HUES64 (cell line): Measurements from ENCODE around the gene TRIML2.
A peak's percentile ranks its signal among the peaks of the same experiment; 100 is the strongest.

Source experiments
- H3K27ac ChIP-seq: 2 replicates; pipeline ENCODE4 v1.7.0; 2013; ENCODE audit warnings: low read depth, low read length, inconsistent platforms
- H3K27me3 ChIP-seq: 2 replicates; pipeline ENCODE4 v1.6.1; 2013; ENCODE audit warnings: mild to moderate bottlenecking, low read length; ENCODE audit not compliant: insufficient read depth
- H3K36me3 ChIP-seq: 2 replicates; pipeline ENCODE4 v1.6.1; 2013; ENCODE audit warnings: mild to moderate bottlenecking, low read length; ENCODE audit not compliant: insufficient read depth
- H3K4me1 ChIP-seq: 2 replicates; pipeline ENCODE4 v1.6.1; 2013; ENCODE audit warnings: mild to moderate bottlenecking, low read length, moderate library complexity; ENCODE audit not compliant: insufficient read depth
- H3K4me3 ChIP-seq: 2 replicates; pipeline ENCODE4 v1.5.1; 2013; ENCODE audit warnings: mild to moderate bottlenecking, low read length, moderate library complexity
- H3K9ac ChIP-seq: 2 replicates; pipeline ENCODE4 v1.6.1; 2013; ENCODE audit warnings: mild to moderate bottlenecking, low read depth, low read length
- H3K9me3 ChIP-seq: 2 replicates; pipeline ENCODE4 v1.6.1; 2013; ENCODE audit warnings: low read depth, low read length; ENCODE audit not compliant: insufficient read depth
- WGBS: fragments of 150-250, 120-280 bp; methylation state at CpG from one replicate; pipeline ENCODE4 v1.1.7; 2013; ENCODE audit warnings: missing lambda C conversion rate; 5-methylcytosine and 5-hydroxymethylcytosine counted together

The TRIML2 gene

GRCh38 chr4:188132232-188132631 is 22.8 kb upstream of the TRIML2 start:
- Histone ChIP-seq H3K36me3 (no peaks in the 10 kb centered on the region), H3K27ac (no peak overlapping the region), H3K27me3 (no peaks in the 10 kb centered on the region), H3K4me1 (peaks cover 5% of the 10 kb centered on the region; the same call in 1 of the 2 replicates), H3K4me3 (no peak overlapping the region), H3K9ac (no peak overlapping the region), H3K9me3 (no peaks in the 10 kb centered on the region)
- WGBS = 97% methylated on average over 3 of the region's 5 CpGs

- Histone ChIP-seq H3K4me3 (no peak overlapping the region), H3K27me3 (no peaks in the 10 kb centered on the region), H3K9ac (no peak overlapping the region), H3K4me1 (peaks cover 5% of the 10 kb centered on the region; the same call in 1 of the 2 replicates), H3K36me3 (no peaks in the 10 kb centered on the region), H3K9me3 (no peaks in the 10 kb centered on the region), H3K27ac (no peak overlapping the region)
- WGBS = 86% methylated on average over 4 of the region's 4 CpGs
Observed at GRCh38 chr4:188130355-188130754, 21.0 kb upstream of the TRIML2 start.

GRCh38 chr4:188127214-188127874 is 17.9 kb upstream of the TRIML2 start:
- 91% methylated on average over 5 of the region's 5 CpGs for WGBS
- no peaks in the 10 kb centered on the region for H3K4me1 ChIP-seq
- H3K9me3 ChIP-seq = no peaks in the 10 kb centered on the region
- H3K9ac ChIP-seq = no peak overlapping the region
- H3K4me3 ChIP-seq = no peak overlapping the region
- no peak overlapping the region for H3K27ac ChIP-seq
- H3K27me3 ChIP-seq = no peaks in the 10 kb centered on the region
- no peaks in the 10 kb centered on the region for H3K36me3 ChIP-seq

GRCh38 chr4:188121530-188121929 is 12.1 kb upstream of the TRIML2 start:
- Histone ChIP-seq H3K27ac (peak overlapping the region; percentile 75; the same call in 1 of the 2 replicates), H3K27me3 (no peaks in the 10 kb centered on the region), H3K9ac (no peak overlapping the region), H3K36me3 (no peaks in the 10 kb centered on the region), H3K4me1 (peaks cover 11% of the 10 kb centered on the region), H3K9me3 (no peaks in the 10 kb centered on the region), H3K4me3 (no peak overlapping the region)
- WGBS = 26% methylated on average over 13 of the region's 13 CpGs

GRCh38 chr4:188117631-188118324 is 8.4 kb upstream of the TRIML2 start:
- H3K4me3 ChIP-seq = no peak overlapping the region
- no peaks in the 10 kb centered on the region for H3K9me3 ChIP-seq
- H3K9ac ChIP-seq = no peak overlapping the region
- H3K4me1 ChIP-seq = peaks cover 11% of the 10 kb centered on the region
- 88% methylated on average over 16 of the region's 16 CpGs for WGBS
- H3K27me3 ChIP-seq = no peaks in the 10 kb centered on the region
- no peak overlapping the region for H3K27ac ChIP-seq
- H3K36me3 ChIP-seq = no peaks in the 10 kb centered on the region

GRCh38 chr4:188113156-188113555 is 3.8 kb upstream of the TRIML2 start:
- WGBS = 93% methylated on average over 9 of the region's 9 CpGs
- H3K27me3 ChIP-seq = no peaks in the 10 kb centered on the region
- H3K36me3 ChIP-seq = no peaks in the 10 kb centered on the region
- H3K4me1 ChIP-seq = peaks cover 20% of the 10 kb centered on the region
- no peak overlapping the region for H3K4me3 ChIP-seq
- no peaks in the 10 kb centered on the region for H3K9me3 ChIP-seq
- no peak overlapping the region for H3K9ac ChIP-seq
- H3K27ac ChIP-seq = no peak overlapping the region

GRCh38 chr4:188111955-188112354 is 2.6 kb upstream of the TRIML2 start:
- Histone ChIP-seq H3K36me3 (no peaks in the 10 kb centered on the region), H3K9ac (no peak overlapping the region), H3K4me1 (peaks cover 31% of the 10 kb centered on the region), H3K9me3 (no peaks in the 10 kb centered on the region), H3K4me3 (no peak overlapping the region), H3K27ac (no peak overlapping the region), H3K27me3 (no peaks in the 10 kb centered on the region)
- 80% methylated on average over 4 of the region's 6 CpGs for WGBS

GRCh38 chr4:188110741-188111471 is 1.5 kb upstream of the TRIML2 start:
- H3K9ac ChIP-seq = no peak overlapping the region
- no peak overlapping the region; the same call in 1 of the 2 replicates for H3K27ac ChIP-seq
- no peaks in the 10 kb centered on the region for H3K27me3 ChIP-seq
- H3K9me3 ChIP-seq = no peaks in the 10 kb centered on the region
- H3K4me3 ChIP-seq = no peak overlapping the region
- H3K4me1 ChIP-seq = peaks cover 31% of the 10 kb centered on the region
- no peaks in the 10 kb centered on the region for H3K36me3 ChIP-seq
- 77% methylated on average over 6 of the region's 7 CpGs for WGBS

GRCh38 chr4:188110036-188110435 is 633 bp upstream of the TRIML2 start:
- Histone ChIP-seq H3K27ac (peak overlapping the region; percentile 94), H3K27me3 (no peaks in the 10 kb centered on the region), H3K9me3 (no peaks in the 10 kb centered on the region), H3K4me1 (peaks cover 31% of the 10 kb centered on the region), H3K4me3 (no peak overlapping the region), H3K9ac (peak overlapping the region; percentile 86), H3K36me3 (peaks cover 4% of the 10 kb centered on the region)
- 52% methylated on average over 1 of the region's 3 CpGs for WGBS

GRCh38 chr4:188107931-188108843 is 1.2 kb downstream of the TRIML2 start:
- Histone ChIP-seq H3K4me3 (peak overlapping the region; percentile 53), H3K9me3 (no peaks in the 10 kb centered on the region), H3K4me1 (peaks cover 31% of the 10 kb centered on the region), H3K36me3 (peaks cover 20% of the 10 kb centered on the region), H3K27me3 (no peaks in the 10 kb centered on the region), H3K27ac (peak overlapping the region; percentile 94), H3K9ac (peak overlapping the region; percentile 86)
- 5% methylated on average over 10 of the region's 10 CpGs for WGBS
